NOMO-1 (cell line): ENCODE measurements around the gene FOSL2.

Experiments used
- DNase-seq, 2 experiments: peaks; one replicate each; lab custom pipeline; 2025; ENCODE audit not compliant: unreplicated experiment in 2 of 2; lab: John Stamatoyannopoulos, UW

FOSL2 gene

DNA sequence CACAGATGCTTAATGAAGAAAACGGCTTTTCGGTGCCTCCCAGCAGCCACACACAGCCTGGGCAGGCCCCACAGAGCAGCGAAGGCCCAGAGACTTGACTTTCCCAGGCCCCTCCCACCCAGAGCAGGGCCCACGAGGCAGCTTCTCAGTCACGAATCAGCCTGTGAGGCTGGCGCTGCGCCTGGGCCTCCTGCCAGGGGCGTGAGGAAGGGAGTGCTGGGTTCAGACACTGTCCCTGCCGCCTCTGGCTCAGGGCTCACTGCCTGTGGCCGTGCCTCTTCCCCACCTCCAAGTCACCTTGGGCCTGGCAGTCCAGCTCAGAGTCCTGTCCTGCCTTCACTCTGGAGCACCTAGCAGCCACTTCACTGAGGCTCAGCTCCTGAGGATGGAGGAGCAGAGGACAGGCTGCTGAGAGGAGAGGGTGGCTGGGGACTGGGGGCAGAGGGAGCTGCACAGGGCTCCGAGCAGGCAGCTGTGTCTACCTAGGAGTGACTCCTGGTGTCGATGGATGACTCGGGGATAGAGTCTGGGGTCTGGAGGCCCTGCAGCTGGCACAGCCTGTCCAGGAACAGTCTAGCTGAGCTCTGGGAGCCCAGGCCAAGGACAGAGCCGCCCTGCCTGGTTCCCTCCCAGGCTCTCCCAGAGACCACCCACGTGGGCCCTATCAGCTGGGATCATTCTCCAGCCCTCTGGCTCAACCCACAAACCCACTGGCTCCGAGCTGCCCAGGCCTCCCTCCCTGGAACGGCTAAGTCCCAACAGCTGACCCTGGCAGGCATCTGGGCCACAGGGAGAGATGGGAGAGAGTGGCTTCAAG is 36.4 kb upstream of the FOSL2 start:
- no peak for DNase-seq

DNA sequence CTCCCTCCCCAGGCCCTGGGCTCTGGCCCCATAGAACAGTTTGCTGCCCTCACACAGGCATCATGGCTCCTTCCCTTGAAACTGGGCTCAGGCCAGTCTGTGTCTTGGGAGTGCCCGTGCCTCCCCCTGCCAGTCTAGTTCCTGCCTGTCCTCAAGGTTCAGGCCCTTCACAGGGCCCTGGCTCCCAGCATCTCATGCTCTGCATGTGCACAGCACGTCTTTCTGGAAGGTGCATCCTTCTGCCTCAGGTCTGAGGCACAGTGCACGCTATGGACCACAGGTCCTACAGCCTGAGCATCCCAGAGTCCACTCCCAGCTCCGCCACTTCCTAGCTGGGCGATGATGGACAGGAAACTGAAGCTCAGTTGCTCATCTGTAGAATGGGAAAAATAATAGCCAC is 35.6 kb upstream of the FOSL2 start:
- no peak for DNase-seq

DNA sequence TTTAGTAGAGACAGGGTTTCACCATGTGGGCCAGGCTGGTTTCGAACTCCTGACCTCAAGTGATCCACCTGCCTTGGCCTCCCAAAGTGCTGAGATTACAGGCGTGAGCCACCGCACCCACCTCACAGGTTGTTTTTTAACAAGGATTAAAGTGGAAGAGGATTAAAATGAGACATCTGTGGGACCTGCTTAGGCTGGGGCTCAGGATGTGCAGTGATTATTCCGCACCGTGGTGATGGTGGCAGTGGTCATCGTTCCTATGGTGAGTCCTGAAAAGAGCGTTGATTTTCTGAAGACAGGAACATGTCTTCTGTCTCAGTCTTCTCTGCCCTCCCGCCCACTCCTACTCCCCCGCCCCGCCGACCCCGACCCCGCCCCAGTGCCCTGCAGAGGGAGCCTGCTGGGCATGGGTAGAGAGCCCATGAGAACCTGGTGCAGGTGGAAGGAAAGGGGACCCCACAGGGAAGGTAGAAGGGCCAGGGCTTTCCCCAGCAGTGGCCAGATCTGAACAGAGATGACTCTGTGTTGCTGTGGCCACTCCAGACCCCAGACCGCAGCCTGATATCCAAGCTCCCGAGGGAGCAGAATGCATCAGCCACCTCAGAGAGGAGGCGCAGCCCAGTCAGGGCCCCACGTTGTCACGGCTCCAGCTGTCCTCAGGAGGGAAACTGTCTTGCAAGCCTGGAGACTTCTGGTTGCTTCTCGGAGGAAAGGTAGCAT is 34.5 kb upstream of the FOSL2 start:
- DNase-seq, result no peak

DNA sequence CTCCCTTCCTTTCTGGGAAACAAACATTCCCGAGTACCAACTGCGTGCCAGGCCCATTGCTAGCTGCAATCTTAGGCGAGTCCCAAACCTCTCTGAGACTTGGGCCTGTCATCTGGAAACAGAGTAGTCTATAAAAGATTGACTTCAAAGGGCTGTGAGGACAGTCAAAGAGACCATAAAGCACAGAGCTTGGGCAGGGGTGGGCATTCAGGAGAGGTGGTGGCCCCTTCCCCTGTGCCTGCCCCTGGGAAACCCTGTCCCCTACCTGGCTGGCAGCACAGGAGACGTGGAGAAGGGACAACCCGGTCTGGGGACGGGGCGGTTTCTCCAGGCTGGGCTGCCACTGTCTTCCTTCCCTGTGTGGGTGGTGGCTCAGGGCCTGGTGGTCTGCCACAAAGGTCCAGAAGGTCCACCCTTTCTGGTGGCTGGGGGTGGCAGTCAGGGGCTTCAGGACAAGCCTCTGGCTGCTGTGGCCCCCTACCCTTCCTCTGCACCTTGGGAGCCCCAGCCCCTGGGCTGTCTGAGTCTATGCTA is 33.9 kb upstream of the FOSL2 start:
- no peak for DNase-seq

DNA sequence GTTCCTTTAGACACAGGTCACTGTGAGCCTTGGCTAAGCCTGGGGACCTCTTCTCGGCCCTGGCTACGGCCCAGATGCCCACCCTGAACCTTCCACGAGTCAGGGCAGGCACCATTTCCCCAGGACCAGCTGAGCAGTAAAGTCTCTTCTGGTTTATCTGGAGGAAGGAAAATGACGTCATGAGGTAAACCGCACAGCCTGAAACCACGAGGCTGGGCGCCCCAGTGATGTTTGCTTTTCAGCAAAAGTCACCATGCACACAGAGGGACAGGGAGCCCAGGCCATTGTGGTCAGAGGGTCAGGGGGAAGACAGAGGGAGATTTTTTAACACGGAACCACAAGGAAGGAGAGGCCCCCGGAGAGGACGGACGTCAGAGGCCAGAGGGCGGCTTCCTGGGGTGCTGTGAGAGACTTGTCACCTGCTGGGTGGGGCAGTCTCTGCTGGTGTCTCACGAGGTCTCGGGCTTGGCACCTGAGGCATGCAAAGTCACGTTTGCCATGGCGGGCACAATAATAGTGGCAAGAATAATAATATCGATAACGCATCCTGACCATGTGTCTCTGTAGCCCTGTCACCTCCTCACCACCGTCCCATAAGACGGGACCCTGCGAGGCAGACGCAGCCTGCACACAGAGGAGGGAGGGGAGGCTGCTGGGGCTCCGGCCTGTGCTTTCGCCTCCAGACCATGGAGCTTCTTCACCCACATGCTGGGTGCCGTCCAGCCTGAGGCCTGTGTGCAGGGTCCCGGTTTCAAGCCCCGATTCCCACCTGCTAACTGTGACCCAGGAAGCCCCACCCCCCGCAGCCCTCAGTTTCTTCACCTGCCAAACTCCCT is 33.2 kb upstream of the FOSL2 start:
- DNase-seq, result peak; percentile 78 to 88

DNA sequence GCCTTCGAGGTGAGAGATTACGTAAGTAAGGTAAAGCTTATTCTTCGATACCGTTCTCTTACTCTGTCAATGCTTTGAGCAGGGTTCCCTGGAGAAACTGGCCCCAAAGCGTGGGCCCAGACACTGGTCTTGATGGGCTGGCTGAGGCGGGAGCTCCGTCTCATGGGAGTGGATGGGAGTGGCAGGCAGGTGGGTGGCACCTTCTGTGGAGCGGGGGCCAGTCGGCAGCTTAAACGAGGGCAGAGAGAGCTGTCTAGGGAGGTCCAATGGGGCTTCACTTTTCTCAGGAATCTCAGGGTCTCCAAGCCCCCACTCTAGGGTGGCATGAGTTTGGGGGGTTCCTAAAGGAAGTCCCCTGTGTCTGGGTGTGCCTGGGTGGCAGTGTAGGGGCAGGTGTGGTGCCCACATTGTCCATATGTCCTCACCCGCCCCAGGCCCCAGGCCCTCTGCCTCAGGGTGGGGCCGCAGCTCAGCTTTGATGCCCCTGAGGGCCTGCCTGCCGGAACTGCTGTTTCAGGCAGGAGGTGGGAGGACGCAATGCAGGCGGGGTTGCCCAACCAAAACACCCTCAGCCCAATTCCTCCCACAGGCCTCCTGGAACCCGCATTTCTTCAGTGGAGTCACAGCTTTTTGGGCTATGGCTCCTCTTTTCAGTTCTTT is 32.5 kb upstream of the FOSL2 start:
- peak; percentile 45 to 60 for DNase-seq

DNA sequence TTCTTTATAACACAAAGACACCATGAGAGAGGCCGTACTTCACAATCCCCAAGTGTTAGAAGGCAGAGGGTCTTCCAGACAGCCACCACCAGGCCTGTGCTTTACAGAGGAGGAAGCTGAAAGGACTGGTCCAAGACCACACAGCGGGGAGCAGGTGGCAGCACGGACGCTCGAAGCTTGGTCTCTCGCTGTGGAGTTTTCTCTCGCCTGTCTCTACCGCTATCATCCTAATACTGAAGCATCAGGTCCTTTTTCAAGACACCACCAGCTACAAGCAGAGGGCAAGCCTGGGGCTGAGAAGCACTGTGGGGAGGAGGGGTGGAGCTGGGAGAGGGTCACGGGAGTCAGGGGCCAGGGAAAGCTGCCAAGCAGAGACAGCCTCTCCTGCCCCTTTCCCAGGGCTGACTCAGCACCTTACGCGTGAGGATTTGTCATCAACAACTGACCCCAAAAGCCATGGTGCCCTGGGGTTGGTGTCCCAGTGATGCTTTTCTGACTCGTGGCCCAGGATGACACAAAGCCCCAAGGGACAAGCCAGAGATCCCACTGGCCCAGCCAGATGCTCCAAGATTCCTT is 31.9 kb upstream of the FOSL2 start:
- DNase-seq, result no peak

DNA sequence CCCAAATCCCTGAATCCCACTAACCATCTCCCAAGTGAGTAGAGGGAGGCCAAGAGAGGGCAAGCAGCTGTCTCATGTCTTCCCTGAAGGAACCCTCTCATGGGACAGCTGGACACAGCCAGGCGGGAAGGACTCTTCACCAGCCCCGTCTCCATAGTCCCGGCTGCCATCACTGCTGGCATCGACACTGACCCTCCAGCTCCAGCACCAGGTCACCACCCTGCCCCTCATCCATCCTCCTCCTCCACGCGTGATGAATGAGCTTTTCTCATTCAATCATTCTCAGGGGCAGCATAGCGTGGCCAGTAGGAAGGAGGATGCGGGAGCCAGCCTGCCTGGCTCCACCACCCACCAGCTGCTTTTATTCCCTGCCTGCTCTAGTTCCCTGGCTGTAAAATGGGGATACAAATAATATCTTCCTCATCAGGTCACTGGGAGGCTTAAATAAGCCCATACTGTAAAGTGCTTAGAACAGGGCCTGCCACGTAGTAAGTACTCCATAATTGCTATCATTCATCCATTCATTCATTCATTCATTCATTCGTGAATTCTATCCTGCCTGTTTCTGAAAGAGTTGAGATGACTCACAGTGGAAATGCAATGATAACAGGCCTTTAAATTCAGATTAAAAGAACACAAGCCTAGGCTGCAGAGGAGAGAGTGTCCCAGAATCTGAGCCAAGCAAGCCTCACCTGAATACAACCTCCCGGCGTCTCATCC is 30.5 kb upstream of the FOSL2 start:
- no peak for DNase-seq

DNA sequence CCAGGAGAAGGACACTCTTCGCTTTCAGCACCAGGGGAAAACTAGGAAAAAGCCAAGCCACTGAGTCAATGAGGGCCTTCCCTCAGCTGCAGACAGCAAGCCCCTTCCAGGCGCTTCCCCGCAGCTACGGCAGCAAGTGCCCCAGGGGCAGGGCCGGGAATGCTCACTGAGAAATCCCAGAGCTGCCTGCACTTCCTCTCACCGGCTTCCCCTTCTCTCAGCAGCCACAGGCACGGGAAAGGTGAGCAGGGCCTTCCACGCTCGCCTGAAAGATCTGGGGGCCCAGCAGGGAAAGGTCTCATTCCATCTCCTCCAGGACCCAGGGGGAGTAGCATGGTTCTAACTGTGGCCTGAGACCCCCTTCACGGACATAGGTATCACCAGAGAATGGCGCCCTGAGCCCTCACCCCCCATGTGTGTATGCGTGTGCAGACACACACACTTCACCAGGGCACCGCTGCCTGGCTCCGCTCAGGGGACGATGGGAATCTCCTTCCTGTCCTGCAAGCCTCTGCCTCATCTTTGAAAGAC is 29.6 kb upstream of the FOSL2 start:
- DNase-seq, result no peak

DNA sequence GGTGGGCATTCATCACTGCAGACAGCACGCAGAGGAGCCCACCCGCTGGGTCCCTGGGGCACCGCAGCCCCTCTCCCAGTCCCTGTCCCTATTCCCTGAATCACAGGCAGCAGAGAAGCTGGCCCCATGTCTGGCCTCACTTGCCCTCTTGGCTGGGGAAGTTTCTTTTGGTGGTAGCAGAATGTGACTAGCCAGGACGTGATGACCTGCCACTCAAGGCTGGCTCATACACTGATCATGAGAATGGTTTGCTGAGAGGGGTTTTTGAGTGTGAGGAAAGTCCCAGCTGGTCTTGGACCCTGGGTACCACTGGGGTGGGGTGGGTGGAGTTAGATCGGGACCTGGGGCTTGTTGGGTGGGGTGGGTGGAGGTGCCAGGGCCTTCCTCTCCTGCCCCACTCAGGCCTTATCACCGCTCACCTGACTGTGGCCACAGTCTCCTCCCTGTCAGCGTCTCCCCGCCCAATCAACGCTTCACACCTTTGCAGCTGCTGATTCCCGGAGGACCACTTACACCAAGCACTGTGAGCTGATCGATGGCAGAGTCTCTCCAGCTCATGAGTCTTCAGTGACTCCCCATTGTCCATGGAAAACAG is 28.9 kb upstream of the FOSL2 start:
- DNase-seq, result no peak

DNA sequence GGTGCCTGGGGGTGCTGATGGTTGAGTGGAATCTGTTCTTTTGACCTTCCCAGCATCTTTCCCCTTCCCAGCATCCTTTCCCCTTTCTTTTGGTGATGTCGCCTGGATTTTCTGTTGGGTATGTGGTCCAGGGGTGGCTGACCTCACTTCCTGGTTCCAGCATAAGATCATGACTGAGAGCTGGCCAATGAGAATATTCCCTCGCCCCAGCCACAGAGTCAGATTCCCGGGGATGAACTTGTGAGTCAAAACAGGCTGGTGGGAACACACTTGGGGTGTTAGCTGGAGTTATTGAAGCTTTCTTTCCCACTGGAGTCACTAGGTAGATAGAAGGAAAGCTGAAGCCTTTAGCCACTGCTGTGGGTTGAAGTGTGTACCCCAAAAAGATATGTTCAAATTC is 28.0 kb upstream of the FOSL2 start:
- no peak for DNase-seq

DNA sequence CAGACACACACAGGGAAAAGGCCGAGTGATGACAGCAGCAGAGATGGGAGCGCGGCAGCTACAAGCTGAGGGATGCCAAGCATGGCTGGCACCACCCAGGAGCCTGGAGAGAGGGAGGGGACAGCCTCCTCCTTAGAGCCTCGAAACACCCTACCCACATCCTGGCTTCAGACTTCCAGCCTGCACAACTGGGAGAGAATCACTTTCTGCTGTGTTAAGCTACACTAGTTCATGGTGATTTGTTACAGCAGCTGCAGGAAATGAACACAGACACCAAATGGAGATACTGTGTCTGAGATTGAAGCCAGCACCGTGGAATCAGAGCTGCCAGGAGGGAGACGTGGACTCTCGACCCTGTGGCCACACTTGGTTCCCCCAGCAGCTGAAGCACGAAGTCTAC is 27.5 kb upstream of the FOSL2 start:
- DNase-seq, result no peak

DNA sequence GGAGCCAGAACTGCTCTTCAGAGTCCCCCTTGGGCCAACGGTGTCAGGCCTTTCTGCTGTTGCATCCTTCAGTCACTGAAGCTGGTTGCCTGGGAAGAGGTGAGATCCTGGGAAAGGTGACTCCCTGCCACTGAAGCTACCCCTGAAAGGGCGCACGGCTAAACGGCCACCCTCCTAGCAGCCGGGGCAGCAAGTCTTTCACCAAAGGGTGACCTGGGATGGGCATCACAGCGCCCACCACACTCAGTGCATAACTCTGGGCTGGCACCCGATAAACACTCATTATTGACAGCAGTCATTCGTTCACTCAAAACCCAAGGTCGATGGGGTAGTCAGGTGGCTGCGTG is 26.5 kb upstream of the FOSL2 start:
- no peak for DNase-seq

DNA sequence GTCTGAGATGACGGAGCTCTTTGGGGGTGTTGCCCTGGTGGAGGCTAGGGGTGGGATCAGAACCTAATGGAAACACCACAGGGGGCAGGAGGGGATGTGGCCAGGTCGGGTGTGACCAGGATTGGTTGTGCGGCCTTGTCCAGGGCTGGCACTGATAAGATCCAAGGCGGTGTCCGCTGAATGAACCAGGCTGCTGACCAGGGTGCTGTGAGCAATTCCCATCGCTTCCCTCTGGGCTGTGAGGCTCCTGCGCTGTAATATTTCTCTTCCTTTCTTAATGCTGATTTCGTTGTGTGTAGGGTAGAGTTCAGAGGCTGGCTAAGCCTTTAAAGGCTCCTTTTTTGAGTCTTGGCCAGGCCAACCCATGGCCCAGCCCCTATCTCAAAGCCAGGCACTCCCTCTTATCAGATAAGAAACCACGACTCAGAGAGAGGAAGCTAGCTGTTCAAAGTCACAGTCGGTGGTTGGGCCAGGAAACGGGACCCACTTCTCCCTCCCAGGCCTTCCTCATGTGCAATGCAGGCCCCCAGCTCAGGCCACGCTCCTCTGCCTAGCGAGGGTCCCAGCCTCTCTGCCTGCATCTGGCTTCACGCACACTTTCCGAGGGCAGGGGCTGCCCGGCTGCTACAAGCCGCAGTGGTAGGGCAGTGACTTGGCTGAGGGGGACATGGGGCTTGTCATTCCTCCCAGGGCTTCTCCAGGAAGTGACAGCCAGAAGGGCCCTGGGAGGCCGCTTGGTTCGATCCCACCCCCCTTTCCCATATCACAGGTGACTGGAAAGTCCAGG is 26.0 kb upstream of the FOSL2 start:
- peak; percentile 89 to 90 for DNase-seq

DNA sequence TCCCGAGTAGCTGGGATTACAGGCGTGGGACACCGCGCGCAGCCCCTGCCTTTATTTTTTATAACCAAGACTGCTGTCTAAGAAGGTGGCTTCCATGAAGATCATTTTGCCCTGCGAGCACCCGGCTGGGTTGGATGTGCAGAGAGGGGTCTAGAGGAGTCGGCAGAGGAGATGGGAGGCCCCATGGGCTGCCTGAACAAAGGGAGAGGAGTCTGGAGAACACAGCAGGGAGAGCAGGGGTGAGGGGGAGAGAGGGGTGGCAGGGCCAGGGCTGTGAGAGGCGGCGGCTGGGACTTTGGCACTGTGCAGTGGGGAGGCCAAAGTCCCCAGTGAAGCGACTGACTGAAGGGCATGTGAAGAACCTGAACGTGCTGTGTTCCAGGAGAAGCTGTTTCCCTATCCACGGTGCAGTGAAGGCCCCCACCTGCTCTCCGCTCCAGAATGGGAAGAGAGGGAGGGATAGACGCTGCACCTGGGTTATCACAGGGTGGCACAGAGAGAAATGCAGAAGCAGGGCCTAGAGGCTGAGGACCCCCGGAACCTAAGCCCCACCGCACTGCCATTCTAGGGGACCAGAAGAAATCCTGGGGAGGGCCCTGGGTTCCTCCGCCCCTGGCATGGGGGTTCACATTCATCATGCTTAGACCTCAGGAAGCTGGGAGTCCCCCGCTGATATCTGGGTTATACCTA is 24.8 kb upstream of the FOSL2 start:
- no peak for DNase-seq

DNA sequence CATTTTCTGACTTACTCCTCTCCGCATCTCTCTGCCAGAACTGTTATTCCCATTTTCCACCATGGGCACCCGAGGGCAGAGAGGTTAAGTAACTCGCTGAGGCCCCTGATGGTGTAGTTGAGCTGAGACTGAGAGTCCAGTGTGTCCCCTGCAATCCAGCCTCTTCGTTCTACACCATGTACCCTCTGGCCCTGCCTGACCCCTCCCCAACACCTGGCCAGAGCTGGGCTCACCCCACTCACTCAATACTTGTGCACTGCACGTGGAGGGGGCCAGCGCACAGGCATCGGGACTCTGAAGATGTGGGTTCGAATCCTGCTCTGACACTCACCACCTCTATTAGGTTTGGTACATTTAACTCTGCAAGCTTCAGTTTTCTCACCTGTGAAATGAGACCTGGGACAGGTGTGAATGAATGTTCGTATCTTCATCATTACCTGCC is 24.3 kb upstream of the FOSL2 start:
- no peak for DNase-seq

DNA sequence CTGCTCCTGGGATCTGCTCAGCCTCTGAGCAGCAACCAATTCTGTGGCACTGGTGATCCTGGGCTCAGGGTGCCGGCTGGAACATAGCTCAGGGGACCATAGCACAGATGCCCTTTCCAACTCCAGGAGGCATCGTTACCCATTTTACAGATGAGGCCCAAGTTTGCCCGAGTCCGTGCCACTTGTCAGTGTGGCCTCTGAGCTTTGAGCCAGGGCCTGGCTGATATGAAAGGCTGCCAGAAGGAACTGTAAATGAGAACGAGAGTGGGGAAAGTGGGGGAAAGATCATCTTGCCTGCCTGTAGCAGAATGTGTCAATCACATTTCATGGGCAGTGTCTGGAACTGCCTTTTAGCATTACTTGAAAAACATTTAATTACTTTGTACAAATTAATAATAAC is 23.3 kb upstream of the FOSL2 start:
- DNase-seq, result no peak

DNA sequence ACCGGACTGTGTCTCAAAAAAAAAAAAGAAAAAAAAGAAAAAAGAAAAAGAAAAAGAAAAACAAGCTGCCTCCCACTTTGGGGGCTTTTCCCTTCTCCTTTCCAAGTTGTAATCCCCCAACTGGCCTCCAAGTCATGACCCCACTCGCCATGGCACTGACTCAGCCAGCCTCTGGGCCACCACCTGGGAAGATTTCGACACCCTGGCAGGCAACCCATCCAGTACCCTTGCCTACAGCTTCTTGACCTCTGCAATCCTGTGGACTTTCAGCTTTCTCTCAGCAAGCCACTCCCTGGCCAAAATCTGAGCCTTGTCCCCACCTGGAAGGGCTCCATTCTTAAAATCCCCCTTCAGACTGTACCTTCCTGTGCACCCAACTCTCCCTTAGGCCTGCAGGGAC is 22.3 kb upstream of the FOSL2 start:
- DNase-seq, result no peak
